HCT116 (cell line): ENCODE measurements around the gene CXCR5. TPM values are rescaled to one million over a fixed set of nuclear protein-coding genes. Genes with fewer than 3 reads are reported as not detected.

Experiments used
- ATAC-seq: fragments of 200-7000 bp; cut with Tn5 transposase; 2 replicates; pipeline ENCODE4 v1.9.1; 2020; ENCODE audit warnings: mild to moderate bottlenecking, moderate library complexity
- BruUV-seq: library from RNA; stranded (reverse); fragments of 400-500 nt; replicated peaks from 2 replicates; lab custom pipeline; 2021; lab: Mats Ljungman, UMichigan
- CTCF ChIA-PET: fragments of 300-600 bp; sonication (Branson Sonifier 250); formaldehyde crosslinking; loops from one replicate; lab custom pipeline; 2021; ENCODE audit warnings: antibody characterized with exemption; lab: Charles Lee
- POLR2A ChIA-PET: fragments of 300-600, 350-600 bp; sonication (Branson Sonifier 250); formaldehyde crosslinking; loops from one replicate; lab custom pipeline; 2021; ENCODE audit warnings: antibody characterized with exemption; lab: Charles Lee
- RAD21 ChIA-PET, 2 experiments: fragments of 300-600 bp; sonication (Branson Sonifier 250); formaldehyde crosslinking; loops; one replicate each; lab custom pipeline; 2023; ENCODE audit warnings: low total read pairs in 2 of 2; ENCODE audit not compliant: uncharacterized antibody in 2 of 2, unreplicated experiment in 2 of 2, low non-redundant PET in 1 of 2; lab: Charles Lee
- DNase-seq: peaks from one replicate; pipeline ENCODE4 v3.0.0-alpha.2; 2010; ENCODE audit warnings: low read depth, low spot score
- H2AFZ ChIP-seq: fragments of 200-600 bp; shearing (Covaris generic), sonication (generic); 2 replicates; pipeline ENCODE4 v1.6.1; 2017; ENCODE audit warnings: low read depth, mixed run types, mixed read lengths, antibody characterized with exemption, low read length; ENCODE audit not compliant: poor library complexity, severe bottlenecking
- H3K27ac ChIP-seq: 2 replicates; pipeline ENCODE4 v1.5.1; 2012; ENCODE audit warnings: low read depth, low read length
- H3K27me3 ChIP-seq: fragments of 200-600 bp; sonication (generic); 2 replicates; pipeline ENCODE4 v1.6.1; 2016; ENCODE audit warnings: mixed run types, low read length, mixed read lengths; ENCODE audit not compliant: insufficient read depth
- H3K36me3 ChIP-seq, 2 experiments: fragments of 200-500 bp in 1 of 2; fragments of 200-600 bp in 1 of 2; sonication (Bioruptor generic) in 1 of 2; sonication (generic) in 1 of 2; 2 replicates each; pipeline versions ENCODE4 v1.5.1 to v1.6.1; 2014 to 2016; ENCODE audit warnings: low read length in 2 of 2, inconsistent platforms in 1 of 2, mixed read lengths in 1 of 2, mixed run types in 1 of 2; ENCODE audit not compliant: insufficient read depth in 2 of 2, control insufficient read depth in 1 of 2
- H3K4me1 ChIP-seq, 2 experiments: fragments of 200-600 bp in 1 of 2; sonication (generic) in 1 of 2; 2 replicates each; pipeline versions ENCODE4 v1.5.1 to v1.6.1; 2012 to 2017; ENCODE audit warnings: low read length in 2 of 2, inconsistent platforms in 1 of 2, mild to moderate bottlenecking in 1 of 2, mixed read lengths in 1 of 2, mixed run types in 1 of 2, moderate library complexity in 1 of 2; ENCODE audit not compliant: insufficient read depth in 2 of 2, control insufficient read depth in 1 of 2
- H3K4me2 ChIP-seq: fragments of 200-600 bp; sonication (generic); 2 replicates; pipeline ENCODE4 v1.6.1; 2017; ENCODE audit warnings: mixed run types, low read length, mixed read lengths
- H3K4me3 ChIP-seq, 2 experiments: fragments of 200-600 bp in 1 of 2; sonication (generic) in 1 of 2; replicated peaks in 1 of 2; 2 replicates each; pipeline ENCODE4 v1.5.1; 2011 to 2016; ENCODE audit warnings: low read length in 2 of 2, control low read depth in 1 of 2, low read depth in 1 of 2, mild to moderate bottlenecking in 1 of 2, mixed read lengths in 1 of 2, mixed run types in 1 of 2
- H3K79me2 ChIP-seq: fragments of 200-600 bp; sonication (generic); 2 replicates; pipeline ENCODE4 v1.6.1; 2017; ENCODE audit warnings: mild to moderate bottlenecking, mixed run types, low read length, moderate library complexity, mixed read lengths; ENCODE audit not compliant: insufficient read depth
- H3K9ac ChIP-seq: fragments of 200-600 bp; sonication (generic); 2 replicates; pipeline ENCODE4 v1.6.1; 2016; ENCODE audit warnings: low read length, mixed read lengths
- H3K9me2 ChIP-seq: fragments of 200-600 bp; sonication (generic), shearing (Covaris generic); 2 replicates; pipeline ENCODE4 v1.6.1; 2017; ENCODE audit warnings: mixed run types, mild to moderate bottlenecking, moderate library complexity; ENCODE audit not compliant: insufficient read depth
- H3K9me3 ChIP-seq, 2 experiments: fragments of 200-500 bp in 1 of 2; fragments of 200-600 bp in 1 of 2; sonication (Bioruptor generic) in 1 of 2; sonication (generic) in 1 of 2; 2 replicates each; pipeline ENCODE4 v1.6.1; 2014 to 2017; ENCODE audit warnings: low read length in 2 of 2, mixed read lengths in 2 of 2, inconsistent platforms in 1 of 2, low read depth in 1 of 2, mild to moderate bottlenecking in 1 of 2, mixed run types in 1 of 2, moderate library complexity in 1 of 2; ENCODE audit not compliant: control insufficient read depth in 1 of 2, insufficient read depth in 1 of 2
- H4K20me1 ChIP-seq: fragments of 200-600 bp; sonication (generic), shearing (Covaris generic); 2 replicates; pipeline ENCODE4 v1.6.1; 2017; ENCODE audit warnings: mixed run types, mild to moderate bottlenecking, moderate library complexity; ENCODE audit not compliant: insufficient read depth
- ATF3 ChIP-seq: IDR thresholded peaks from 2 replicates; pipeline ENCODE4 v1.6.1; 2012
- CEBPB ChIP-seq: IDR thresholded peaks from 2 replicates; pipeline ENCODE4 v1.6.1; 2012; ENCODE audit warnings: low read depth
- CTCF ChIP-seq, 3 experiments: fragments of 200-600 bp in 1 of 3; sonication (generic) in 1 of 3; IDR thresholded peaks in 2 of 3; conservative IDR thresholded peaks in 1 of 3; 2 replicates each; pipeline ENCODE4 v1.5.1; 2012 to 2017; ENCODE audit warnings: low read depth in 2 of 3, low read length in 2 of 3, antibody characterized with exemption in 1 of 3, borderline replicate concordance in 1 of 3, control low read depth in 1 of 3, mild to moderate bottlenecking in 1 of 3, mixed read lengths in 1 of 3, mixed run types in 1 of 3, moderate library complexity in 1 of 3; ENCODE audit not compliant: insufficient read depth in 1 of 3
- EGR1 ChIP-seq: IDR thresholded peaks from 2 replicates; pipeline ENCODE4 v1.6.1; 2012; ENCODE audit warnings: low read depth
- ELF1 ChIP-seq: IDR thresholded peaks from 2 replicates; pipeline ENCODE4 v1.6.1; 2012; ENCODE audit warnings: low read depth, borderline replicate concordance
- EZH2phosphoT487 ChIP-seq: fragments of 200-600 bp; IDR thresholded peaks from 2 replicates; pipeline ENCODE4 v1.6.1; 2018; ENCODE audit warnings: antibody characterized with exemption, borderline replicate concordance
- FOSL1 ChIP-seq: IDR thresholded peaks from 2 replicates; pipeline ENCODE4 v1.6.1; 2012; ENCODE audit warnings: low read depth
- JUND ChIP-seq: IDR thresholded peaks from 2 replicates; pipeline ENCODE4 v1.6.1; 2012
- MAX ChIP-seq: IDR thresholded peaks from 2 replicates; pipeline ENCODE4 v1.6.1; 2012
- POLR2AphosphoS5 ChIP-seq: IDR thresholded peaks from 2 replicates; pipeline ENCODE4 v1.6.1; 2011; ENCODE audit warnings: mild to moderate bottlenecking, low read depth, low read length, moderate library complexity
- RAD21 ChIP-seq: IDR thresholded peaks from 2 replicates; pipeline ENCODE4 v1.6.1; 2012; ENCODE audit warnings: low read depth, mild to moderate bottlenecking
- REST ChIP-seq: IDR thresholded peaks from 2 replicates; pipeline ENCODE4 v1.6.1; 2012; ENCODE audit warnings: low read depth
- SIN3A ChIP-seq: IDR thresholded peaks from 2 replicates; pipeline ENCODE4 v1.6.1; 2012; ENCODE audit warnings: low read depth
- SP1 ChIP-seq: IDR thresholded peaks from 2 replicates; pipeline ENCODE4 v1.6.1; 2012; ENCODE audit warnings: low read depth
- SRF ChIP-seq: IDR thresholded peaks from 2 replicates; pipeline ENCODE4 v1.6.1; 2012; ENCODE audit warnings: low read depth
- TCF7L2 ChIP-seq: IDR thresholded peaks from 2 replicates; pipeline ENCODE4 v1.7.0; 2011; ENCODE audit warnings: borderline replicate concordance, inconsistent platforms; ENCODE audit not compliant: insufficient read depth, insufficient read length; ENCODE audit errors: extremely low read depth
- intact Hi-C: fragments of 100-400 bp; cut with micrococcal nuclease; formaldehyde crosslinking; loops from 2 replicates; pipeline ENCODE4 v1.10.0; 2022
- total RNA-seq: library from RNA; stranded (reverse); gene quantifications from one replicate; pipeline ENCODE4 v1.2.1, GENCODE V29; 2021; ENCODE audit not compliant: unreplicated experiment

CXCR5 gene
- total RNA-seq, 1 experiment from 2014 or later, result not detected

GRCh38 chr11:118892964-118893363, 9.3 kb downstream of the CXCR5 start:
- Histone ChIP-seq H3K79me2 (no peaks in the 10 kb centered on the region), H3K9me3 (no peaks in the 10 kb centered on the region), H3K9me2 (no peaks in the 10 kb centered on the region)
- RAD21 ChIA-PET, result no interaction called here
- no TSS peak for BruUV-seq
- TF ChIP-seq SP1, result no peak
- no peak for TF ChIP-seq RAD21
- TF ChIP-seq CTCF (IDR thresholded peaks at IDR 0.05 in 2 of 3, conservative IDR thresholded peaks at IDR 0.05 in 1 of 3; ENCODE audit: borderline replicate concordance in 1 of 3, insufficient read depth in 1 of 3, low read depth in 2 of 3, low read length in 2 of 3), result no peak
- no peak for TF ChIP-seq ELF1
- no peak for TF ChIP-seq JUND
- TF ChIP-seq SIN3A, result no peak
- TF ChIP-seq FOSL1, result no peak
- no peak for TF ChIP-seq EZH2phosphoT487
- TF ChIP-seq POLR2AphosphoS5, result no peak
- TF ChIP-seq, all 23 proteins: peak for 0
- ATAC-seq, result no peak
- Histone ChIP-seq H3K4me2 (no peak overlapping the region), H3K27me3 (no peaks in the 10 kb centered on the region), H2AFZ (no peak overlapping the region), H3K9ac (no peak overlapping the region), H3K27ac (no peak overlapping the region), H3K4me1 (peaks cover 12 to 24% of the 10 kb centered on the region in 2 experiments), H3K4me3 (no peak overlapping the region), H3K36me3 (no peaks in the 10 kb centered on the region; a peak in 1 of 4 replicates), H4K20me1 (no peaks in the 10 kb centered on the region)
- intact Hi-C loops, result no loop called here
- no peak for DNase-seq
- POLR2A ChIA-PET, result no interaction called here
- CTCF ChIA-PET, result interaction anchor here (1.2 kb wide), 1 partner anchor 203 kb away, joined by 3 read pairs; no protein-coding TSS in a partner anchor

GRCh38 chr11:118893662-118894061, 10.0 kb downstream of the CXCR5 start:
- POLR2A ChIA-PET, result no interaction called here
- DNase-seq, result no peak
- TF ChIP-seq TCF7L2 (no peak), RAD21 (no peak), MAX (no peak), SP1 (no peak), CEBPB (no peak), SRF (no peak), EGR1 (no peak), POLR2AphosphoS5 (no peak), ATF3 (no peak), EZH2phosphoT487 (no peak), REST (no peak)

More at GRCh38 chr11:118893662-118894061, 10.0 kb downstream of the CXCR5 start:
- Histone ChIP-seq H3K4me1 (peaks cover 5 to 17% of the 10 kb centered on the region in 2 experiments), H3K36me3 (peaks cover 0 to 5% of the 10 kb centered on the region in 2 experiments; a peak in 1 of 4 replicates), H3K9ac (no peak overlapping the region), H3K79me2 (no peaks in the 10 kb centered on the region), H3K9me2 (no peaks in the 10 kb centered on the region), H3K27me3 (no peaks in the 10 kb centered on the region), H2AFZ (no peak overlapping the region), H4K20me1 (no peaks in the 10 kb centered on the region), H3K9me3 (no peaks in the 10 kb centered on the region), H3K4me2 (no peak overlapping the region), H3K27ac (no peak overlapping the region), H3K4me3 (no peak overlapping the region)
- RAD21 ChIA-PET, result no interaction called here
- BruUV-seq, result no TSS peak
- no peak for ATAC-seq
- CTCF ChIA-PET, result interaction anchor here (1.2 kb wide), 1 partner anchor 204 kb away, joined by 3 read pairs; no protein-coding TSS in a partner anchor
- intact Hi-C loops, result no loop called here
